Measurements from ENCODE around the gene RGS10.
"Not testable (repeated sequence)": the region's sequence is repeated elsewhere in the genome, so short reads cannot be mapped to it uniquely, and the experiment has no call there.

RGS10 gene

GRCh38 chr10:119538632-119539358 is 3.7 kb downstream of the RGS10 start:
- DNase-seq, result peak in 5 of 6 experiments; percentile 20 to 48 (median 36)

GRCh38 chr10:119537953-119538630 is 4.4 kb downstream of the RGS10 start:
- DNase-seq, result no peak

- DNase-seq, result no peak
Observed at GRCh38 chr10:119536508-119537025, 6.0 kb downstream of the RGS10 start.

- DNase-seq, result peak in 2 of 6 experiments; percentile 4 to 26
Observed at GRCh38 chr10:119535837-119536507, 6.5 kb downstream of the RGS10 start.

- no peak for DNase-seq
Observed at GRCh38 chr10:119535305-119535704, 7.2 kb downstream of the RGS10 start.

- DNase-seq, result no peak
Observed at GRCh38 chr10:119533473-119533872, 9.0 kb downstream of the RGS10 start.

- not testable (repeated sequence) for DNase-seq
Observed at GRCh38 chr10:119532791-119533190, 9.7 kb downstream of the RGS10 start.

- DNase-seq, result not testable (repeated sequence)
Observed at GRCh38 chr10:119532251-119532650, 10.3 kb downstream of the RGS10 start.

- no peak for DNase-seq
Observed at GRCh38 chr10:119531067-119531466, 11.5 kb downstream of the RGS10 start.

- DNase-seq, result not testable (repeated sequence)
Observed at GRCh38 chr10:119528663-119529237, 13.8 kb downstream of the RGS10 start.

DNA sequence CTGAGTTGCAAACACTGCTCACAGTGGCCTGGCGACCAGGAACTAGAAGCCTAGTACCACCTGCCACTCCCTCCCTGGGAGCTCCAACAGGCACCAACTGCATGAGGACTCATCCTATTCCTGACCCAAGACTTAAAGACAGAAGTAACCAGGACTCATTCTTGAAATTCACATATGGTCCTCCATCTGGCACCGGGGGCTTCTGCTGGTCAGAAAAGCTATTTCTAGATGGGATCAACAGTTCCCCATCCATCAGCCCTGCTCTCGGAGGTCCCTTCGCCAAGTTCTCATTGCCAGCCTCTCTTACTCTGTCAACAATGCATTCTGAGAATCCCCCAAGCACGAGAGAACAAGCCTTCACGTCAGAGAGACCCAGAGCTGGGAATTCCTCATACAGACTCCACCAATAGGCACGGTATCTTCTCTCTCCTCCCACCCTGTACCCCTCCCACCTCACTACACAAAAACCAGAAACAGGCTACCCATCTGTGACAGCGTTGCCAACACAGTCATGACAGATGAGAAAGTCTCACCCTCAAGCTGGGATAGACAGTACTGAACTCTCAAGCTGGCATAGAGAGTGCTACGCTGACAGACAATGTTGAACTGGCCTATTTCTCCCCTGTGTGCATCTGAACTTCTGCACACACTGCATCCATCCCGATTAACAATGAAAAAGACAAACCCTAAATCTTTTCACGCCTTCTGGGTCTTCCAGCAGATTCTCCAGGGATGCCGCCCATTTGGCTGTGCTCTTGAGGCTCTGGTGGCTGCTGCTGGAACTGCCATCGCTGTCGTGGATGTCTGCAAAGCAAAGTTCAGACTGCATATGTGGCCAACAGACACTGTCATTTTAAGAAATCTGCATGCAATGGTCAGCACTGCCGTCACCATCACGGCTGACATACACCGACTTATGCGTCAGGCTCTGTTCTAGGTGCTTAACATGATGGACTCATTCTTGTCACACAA is 15.6 kb downstream of the RGS10 start:
- no peak for DNase-seq

DNA sequence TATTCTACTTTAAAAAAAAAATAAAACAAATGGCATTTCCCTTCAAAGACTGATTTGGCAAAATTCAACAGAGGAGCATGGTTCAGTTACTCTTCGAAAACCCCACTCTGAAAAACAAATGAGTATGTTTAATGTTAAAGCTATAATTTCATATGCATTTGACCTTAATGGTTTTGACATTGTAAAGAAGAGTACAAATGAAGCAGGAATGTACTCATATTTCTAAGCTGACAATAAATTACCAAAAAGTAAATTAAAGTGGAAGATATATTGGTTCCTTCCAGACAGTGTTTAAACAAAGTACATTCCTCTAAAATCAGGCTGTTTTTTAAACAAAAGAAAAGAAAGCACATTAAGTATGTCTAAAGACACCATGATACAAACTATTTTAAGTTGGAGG is 16.4 kb downstream of the RGS10 start:
- no peak for DNase-seq

DNA sequence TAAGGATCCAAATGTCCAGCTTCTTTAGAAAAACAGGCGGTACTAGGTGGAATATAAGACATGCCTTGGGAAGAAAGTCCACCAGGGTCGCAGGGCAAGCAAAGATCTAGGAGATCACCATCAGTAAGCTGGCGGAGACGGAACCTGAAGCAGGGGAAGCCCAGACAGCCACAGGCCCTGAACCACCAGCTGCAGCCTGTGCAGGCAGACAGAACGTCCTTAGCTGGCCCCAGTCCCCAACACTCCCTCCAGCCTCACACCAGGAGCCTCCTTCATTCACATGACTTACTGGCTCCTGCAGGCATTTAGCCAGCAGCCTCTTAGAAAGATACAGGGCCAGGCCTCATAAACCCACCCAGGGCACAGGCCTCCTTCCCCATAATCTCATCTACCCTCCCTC is 17.4 kb downstream of the RGS10 start:
- DNase-seq, result no peak

- DNase-seq, result no peak
Observed at GRCh38 chr10:119524720-119525070, 17.8 kb downstream of the RGS10 start.

GRCh38 chr10:119523895-119524719 is 18.4 kb downstream of the RGS10 start:
- no peak for DNase-seq

- no peak for DNase-seq
Observed at GRCh38 chr10:119522747-119523426, 19.6 kb downstream of the RGS10 start.

GRCh38 chr10:119521443-119522204 is 20.9 kb downstream of the RGS10 start:
- no peak for DNase-seq

- DNase-seq, result no peak
Observed at GRCh38 chr10:119520283-119520682, 22.2 kb downstream of the RGS10 start.

DNA sequence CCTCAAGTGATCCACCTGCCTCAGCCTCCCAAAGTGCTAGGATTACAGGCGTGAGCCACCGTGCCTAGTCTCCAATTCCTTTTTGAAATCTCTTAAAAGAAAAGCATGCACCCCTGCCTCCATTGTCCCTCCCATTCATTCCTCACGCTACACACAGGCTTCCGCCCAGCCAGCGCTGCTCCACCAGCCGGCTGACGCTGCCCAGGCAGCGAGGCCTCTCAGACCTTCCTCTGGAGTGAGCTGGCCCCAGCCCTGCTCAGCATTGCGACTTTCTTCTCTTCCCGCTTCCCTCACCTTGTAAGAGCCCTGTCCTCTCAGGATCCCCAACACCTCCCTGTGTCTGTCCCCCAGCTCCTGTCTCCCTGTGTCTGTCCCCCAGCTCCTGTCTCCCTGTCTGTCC is 23.6 kb downstream of the RGS10 start:
- no peak for DNase-seq

GRCh38 chr10:119518176-119518575 is 24.3 kb downstream of the RGS10 start:
- no peak for DNase-seq
